Measurements from ENCODE around the gene UBTD2. TPM values are rescaled to one million over a fixed set of nuclear protein-coding genes. Genes with fewer than 3 reads are reported as not detected.

UBTD2 gene
- total RNA-seq, 2 donors from 2014 or later, result 30.4 to 30.5 TPM

- 91% methylated on average over 8 to 10 of the region's 10 CpGs for WGBS, 2 experiments (ENCODE audit: insufficient coverage in 1 of 2, insufficient read length in 1 of 2)
- no peaks in the 10 kb centered on the region for H3K9me3 Mint-ChIP-seq
- H3K27ac Mint-ChIP-seq, result no peak overlapping the region
These were observed 59.4 kb downstream of the UBTD2 start for GRCh38 chr5:172223901-172224873.

GRCh38 chr5:172219296-172219695, 64.3 kb downstream of the UBTD2 start:
- Mint-ChIP-seq H3K4me3 (no peak overlapping the region), H3K9me3 (peaks cover 3% of the 10 kb centered on the region), H3K36me3 (ENCODE audit: low read depth) (peaks cover 73% of the 10 kb centered on the region), H3K27ac (no peak overlapping the region), H3K27me3 (ENCODE audit: insufficient read depth) (no peaks in the 10 kb centered on the region), H3K4me1 (no peaks in the 10 kb centered on the region)
- Histone ChIP-seq H3K9me3 (ENCODE audit: control insufficient read depth, low read length) (peaks cover 21% of the 10 kb centered on the region), H3K27me3 (ENCODE audit: control insufficient read depth, insufficient read depth, low read length, poor library complexity, severe bottlenecking) (no peaks in the 10 kb centered on the region), H3K9ac (ENCODE audit: extremely low read depth, low read length, poor library complexity, severe bottlenecking) (no peak overlapping the region), H3K4me3 (ENCODE audit: low read length) (no peak overlapping the region), H3K27ac (ENCODE audit: low read depth, low read length) (no peak overlapping the region), H3K36me3 (ENCODE audit: control insufficient read depth, insufficient read depth, low read length) (peaks cover 79% of the 10 kb centered on the region), H3K4me1 (ENCODE audit: control insufficient read depth, insufficient read depth, low read length) (no peaks in the 10 kb centered on the region)
- WGBS, 2 experiments (ENCODE audit: insufficient coverage in 1 of 2, insufficient read length in 1 of 2), result 98 to 100% methylated on average over 2 of the region's 2 CpGs
- no peak for DNase-seq
- no peak for TF ChIP-seq CTCF (conservative IDR thresholded peaks at IDR 0.05)

More at GRCh38 chr5:172223901-172224873, 59.4 kb downstream of the UBTD2 start:
- Histone ChIP-seq H3K9me3 (ENCODE audit: control insufficient read depth, low read length) (peaks cover 10% of the 10 kb centered on the region), H3K9ac (ENCODE audit: extremely low read depth, low read length, poor library complexity, severe bottlenecking) (no peak overlapping the region), H3K27ac (ENCODE audit: low read depth, low read length) (no peak overlapping the region), H3K27me3 (ENCODE audit: control insufficient read depth, insufficient read depth, low read length, poor library complexity, severe bottlenecking) (no peaks in the 10 kb centered on the region), H3K36me3 (ENCODE audit: control insufficient read depth, insufficient read depth, low read length) (peaks cover 71% of the 10 kb centered on the region), H3K4me1 (ENCODE audit: control insufficient read depth, insufficient read depth, low read length) (no peaks in the 10 kb centered on the region), H3K4me3 (ENCODE audit: low read length) (no peak overlapping the region)
- TF ChIP-seq CTCF (conservative IDR thresholded peaks at IDR 0.05), result no peak
- peaks cover 65% of the 10 kb centered on the region for H3K36me3 Mint-ChIP-seq (ENCODE audit: low read depth)
- H3K27me3 Mint-ChIP-seq (ENCODE audit: insufficient read depth), result no peaks in the 10 kb centered on the region
- peaks cover 5% of the 10 kb centered on the region for H3K4me1 Mint-ChIP-seq
- no peak for DNase-seq
- H3K4me3 Mint-ChIP-seq, result no peak overlapping the region

GRCh38 chr5:172216345-172216744, 67.2 kb downstream of the UBTD2 start:
- H3K4me1 ChIP-seq (ENCODE audit: control insufficient read depth, insufficient read depth, low read length), result no peaks in the 10 kb centered on the region
- H3K4me3 ChIP-seq (ENCODE audit: low read length), result no peak overlapping the region
- no peak overlapping the region for H3K27ac Mint-ChIP-seq
- no peak overlapping the region for H3K4me3 Mint-ChIP-seq
- H3K36me3 ChIP-seq (ENCODE audit: control insufficient read depth, insufficient read depth, low read length), result peaks cover 79% of the 10 kb centered on the region
- H3K27me3 Mint-ChIP-seq (ENCODE audit: insufficient read depth), result no peaks in the 10 kb centered on the region
- no peak overlapping the region for H3K27ac ChIP-seq (ENCODE audit: low read depth, low read length)
- H3K9me3 ChIP-seq (ENCODE audit: control insufficient read depth, low read length), result peaks cover 25% of the 10 kb centered on the region
- peaks cover 3% of the 10 kb centered on the region for H3K9me3 Mint-ChIP-seq
- H3K9ac ChIP-seq (ENCODE audit: extremely low read depth, low read length, poor library complexity, severe bottlenecking), result no peak overlapping the region
- H3K4me1 Mint-ChIP-seq, result no peaks in the 10 kb centered on the region
- DNase-seq, result no peak
- H3K27me3 ChIP-seq (ENCODE audit: control insufficient read depth, insufficient read depth, low read length, poor library complexity, severe bottlenecking), result no peaks in the 10 kb centered on the region
- WGBS, 2 experiments (ENCODE audit: insufficient coverage in 1 of 2, insufficient read length in 1 of 2), result 93% methylated on average over 3 of the region's 3 CpGs; no CpG with 5 or more reads in 1 of the 2 experiments
- H3K36me3 Mint-ChIP-seq (ENCODE audit: low read depth), result peaks cover 68% of the 10 kb centered on the region
- no peak for TF ChIP-seq CTCF (conservative IDR thresholded peaks at IDR 0.05)

All from endodermal cell (in vitro differentiated cells).